Upper lobe of left lung (tissue), 6 donors: ENCODE measurements around the gene C1QTNF3. TPM values are rescaled to one million over a fixed set of nuclear protein-coding genes. Genes with fewer than 3 reads are reported as not detected.
A peak's percentile ranks its signal among the peaks of the same experiment; 100 is the strongest.

Experiments
- ATAC-seq, 2 donors: fragments of 200-7000 bp; cut with Tn5 transposase; one replicate each; pipeline ENCODE4 v1.9.1; 2022; ENCODE audit warnings: mild to moderate bottlenecking in 2 of 2, moderate library complexity in 2 of 2; ENCODE audit not compliant: low FRiP score in 2 of 2
- DNase-seq, 2 donors: peaks; one replicate each; pipeline ENCODE4 v3.0.0-alpha.2; 2019 to 2020
- H3K27ac ChIP-seq, 4 donors: fragments of 200-600 bp; sonication (generic); one replicate each; pipeline ENCODE4 v1.5.1; 2016 to 2019
- H3K27me3 ChIP-seq, 4 donors: fragments of 200-600 bp; sonication (generic); one replicate each; pipeline ENCODE4 v1.5.1; 2017 to 2019
- H3K36me3 ChIP-seq, 4 donors: fragments of 200-600 bp; sonication (generic); one replicate each; pipeline ENCODE4 v1.5.1; 2016 to 2019
- H3K4me1 ChIP-seq, 4 donors: fragments of 200-600 bp; sonication (generic); one replicate each; pipeline ENCODE4 v1.5.1; 2018 to 2019
- H3K4me3 ChIP-seq, 4 donors: fragments of 200-600 bp; sonication (generic); one replicate each; pipeline ENCODE4 v1.5.1; 2017 to 2019; ENCODE audit warnings: mild to moderate bottlenecking in 2 of 4, moderate library complexity in 1 of 4
- H3K9me3 ChIP-seq, 4 donors: fragments of 200-600 bp; sonication (generic); one replicate each; pipeline ENCODE4 v1.5.1; 2018 to 2019
- CTCF ChIP-seq, 6 experiments: fragments of 450-650 bp in 4 of 6; fragments of 200-600 bp in 2 of 6; sonication (generic) in 2 of 6; IDR thresholded peaks; one replicate each; pipeline ENCODE4 v1.5.1; 2016 to 2019; ENCODE audit warnings: antibody characterized with exemption in 6 of 6
- EP300 ChIP-seq, 4 donors: sonication (generic); formaldehyde crosslinking; IDR thresholded peaks; one replicate each; pipeline ENCODE4 v1.5.1; 2017; ENCODE audit warnings: antibody characterized with exemption in 4 of 4, control low read depth in 2 of 4
- POLR2A ChIP-seq, 4 donors: fragments of 450-650 bp; IDR thresholded peaks; one replicate each; pipeline ENCODE4 v1.5.1; 2016 to 2017; ENCODE audit warnings: antibody characterized with exemption in 4 of 4, mild to moderate bottlenecking in 2 of 4
- POLR2AphosphoS5 ChIP-seq, 2 donors: sonication (generic); formaldehyde crosslinking; IDR thresholded peaks; one replicate each; pipeline ENCODE4 v1.5.1; 2017; ENCODE audit warnings: antibody characterized with exemption in 2 of 2
- WGBS, 2 donors: methylation state at CpG; one replicate each; pipeline ENCODE4 v1.1.5; 2017 to 2018; 5-methylcytosine and 5-hydroxymethylcytosine counted together
- total RNA-seq, 6 donors: library from RNA; depleted of rRNA in 4 of 6; stranded (reverse); fragments of >200 nt in 4 of 6; gene quantifications; one replicate each; pipeline versions ENCODE4 v1.1.0 to v1.2.1, GENCODE V29; 2016 to 2021
- donor health status: DM: no; HTN: no; CAD: no; lungs with moderate emphysema.
- donor health status: DM: no; HTN: yes; CAD: no; lungs with severe emphysema.

The C1QTNF3 gene
- total RNA-seq, 6 donors from 2014 or later = 3.2 to 16.8 (median 9.3) TPM

- Histone ChIP-seq H3K27ac (no peak overlapping the region), H3K27me3 (no peaks in the 10 kb centered on the region), H3K4me1 (no peaks in the 10 kb centered on the region), H3K9me3 (no peaks in the 10 kb centered on the region), H3K4me3 (no peak overlapping the region), H3K36me3 (peaks cover 0 to 12% (median 0%) of the 10 kb centered on the region in 4 donors)
- ATAC-seq (peak in 1 of 2 donors; percentile 58), DNase-seq (no peak)
- WGBS, 2 donors = 81 to 83% methylated on average over 1 of the region's 1 CpG
- TF ChIP-seq POLR2A (IDR thresholded peaks at IDR 0.05) (no peak), CTCF (IDR thresholded peaks at IDR 0.05) (no peak), POLR2AphosphoS5 (IDR thresholded peaks at IDR 0.05) (no peak), EP300 (IDR thresholded peaks at IDR 0.05) (no peak)
Observed at GRCh38 chr5:34030048-34030447, 13.0 kb downstream of the C1QTNF3 start.

- 82 to 87% methylated on average over 3 of the region's 3 CpGs for WGBS, 2 donors
- Histone ChIP-seq H3K27ac (no peak overlapping the region), H3K27me3 (no peaks in the 10 kb centered on the region), H3K36me3 (peaks cover 0 to 6% (median 0%) of the 10 kb centered on the region in 4 donors), H3K4me3 (no peak overlapping the region), H3K4me1 (no peaks in the 10 kb centered on the region), H3K9me3 (no peaks in the 10 kb centered on the region)
- TF ChIP-seq CTCF (IDR thresholded peaks at IDR 0.05) = no peak
- TF ChIP-seq POLR2A (IDR thresholded peaks at IDR 0.05) = no peak
- TF ChIP-seq EP300 (IDR thresholded peaks at IDR 0.05) = no peak
- TF ChIP-seq POLR2AphosphoS5 (IDR thresholded peaks at IDR 0.05) = no peak
- DNase-seq (no peak), ATAC-seq (no peak)
Observed at GRCh38 chr5:34028349-34028748, 14.7 kb downstream of the C1QTNF3 start.

GRCh38 chr5:34026089-34026761 lies 16.8 kb downstream of the C1QTNF3 start:
- ATAC-seq = no peak
- H3K27me3 ChIP-seq = no peaks in the 10 kb centered on the region
- no peaks in the 10 kb centered on the region for H3K4me1 ChIP-seq
- H3K9me3 ChIP-seq = no peaks in the 10 kb centered on the region
- DNase-seq = no peak
- no peaks in the 10 kb centered on the region for H3K36me3 ChIP-seq
- no peak overlapping the region for H3K27ac ChIP-seq
- H3K4me3 ChIP-seq = no peak overlapping the region
- WGBS, 2 donors = 84 to 89% methylated on average over 9 of the region's 9 CpGs
- TF ChIP-seq POLR2AphosphoS5 (IDR thresholded peaks at IDR 0.05) (no peak), CTCF (IDR thresholded peaks at IDR 0.05) (no peak), EP300 (IDR thresholded peaks at IDR 0.05) (no peak), POLR2A (IDR thresholded peaks at IDR 0.05) (no peak)

GRCh38 chr5:34022121-34022705 lies 20.8 kb downstream of the C1QTNF3 start:
- no peak for DNase-seq
- no peaks in the 10 kb centered on the region for H3K36me3 ChIP-seq
- H3K4me3 ChIP-seq = no peak overlapping the region
- 21 to 34% methylated on average over 2 of the region's 2 CpGs for WGBS, 2 donors
- no peak overlapping the region for H3K27ac ChIP-seq
- no peaks in the 10 kb centered on the region for H3K4me1 ChIP-seq
- no peaks in the 10 kb centered on the region for H3K27me3 ChIP-seq
- ATAC-seq = peak in 1 of 2 donors; percentile 17
- H3K9me3 ChIP-seq = no peaks in the 10 kb centered on the region
- no peak for TF ChIP-seq POLR2AphosphoS5 (IDR thresholded peaks at IDR 0.05)
- no peak for TF ChIP-seq POLR2A (IDR thresholded peaks at IDR 0.05)
- no peak for TF ChIP-seq EP300 (IDR thresholded peaks at IDR 0.05)
- no peak for TF ChIP-seq CTCF (IDR thresholded peaks at IDR 0.05)

- no peak for ATAC-seq
- 85% methylated on average over 2 of the region's 2 CpGs for WGBS, 2 donors
- no peak for TF ChIP-seq EP300 (IDR thresholded peaks at IDR 0.05)
- TF ChIP-seq CTCF (IDR thresholded peaks at IDR 0.05) = no peak
- no peak for TF ChIP-seq POLR2A (IDR thresholded peaks at IDR 0.05)
- no peak for TF ChIP-seq POLR2AphosphoS5 (IDR thresholded peaks at IDR 0.05)
Observed at GRCh38 chr5:34021334-34021733, 21.7 kb downstream of the C1QTNF3 start.

More at GRCh38 chr5:34021334-34021733, 21.7 kb downstream of the C1QTNF3 start:
- Histone ChIP-seq H3K4me3 (no peak overlapping the region), H3K4me1 (no peaks in the 10 kb centered on the region), H3K27me3 (no peaks in the 10 kb centered on the region), H3K27ac (no peak overlapping the region), H3K9me3 (no peaks in the 10 kb centered on the region), H3K36me3 (no peaks in the 10 kb centered on the region)
- DNase-seq = no peak
